ENCODE results near the gene ENTHD1. TPM values are rescaled to one million over a fixed set of nuclear protein-coding genes. Genes with fewer than 3 reads are reported as not detected.
A peak's percentile ranks its signal among the peaks of the same experiment; 100 is the strongest.

ENTHD1 gene
- total RNA-seq, 1 donor from 2014 or later, result not detected

GRCh38 chr22:39833093-39833492, 60.5 kb downstream of the ENTHD1 start:
- Histone ChIP-seq H3K27me3 (ENCODE audit: control insufficient read depth, insufficient read depth, low read length) (peaks cover 5% of the 10 kb centered on the region), H3K4me3 (ENCODE audit: low read depth, low read length) (no peak overlapping the region), H3K36me3 (ENCODE audit: control insufficient read depth, insufficient read depth, low read length) (no peaks in the 10 kb centered on the region)
- FAIRE-seq, result no peak
- no peak for DNase-seq (ENCODE audit: low read depth)
- TF ChIP-seq, protein P1, sequence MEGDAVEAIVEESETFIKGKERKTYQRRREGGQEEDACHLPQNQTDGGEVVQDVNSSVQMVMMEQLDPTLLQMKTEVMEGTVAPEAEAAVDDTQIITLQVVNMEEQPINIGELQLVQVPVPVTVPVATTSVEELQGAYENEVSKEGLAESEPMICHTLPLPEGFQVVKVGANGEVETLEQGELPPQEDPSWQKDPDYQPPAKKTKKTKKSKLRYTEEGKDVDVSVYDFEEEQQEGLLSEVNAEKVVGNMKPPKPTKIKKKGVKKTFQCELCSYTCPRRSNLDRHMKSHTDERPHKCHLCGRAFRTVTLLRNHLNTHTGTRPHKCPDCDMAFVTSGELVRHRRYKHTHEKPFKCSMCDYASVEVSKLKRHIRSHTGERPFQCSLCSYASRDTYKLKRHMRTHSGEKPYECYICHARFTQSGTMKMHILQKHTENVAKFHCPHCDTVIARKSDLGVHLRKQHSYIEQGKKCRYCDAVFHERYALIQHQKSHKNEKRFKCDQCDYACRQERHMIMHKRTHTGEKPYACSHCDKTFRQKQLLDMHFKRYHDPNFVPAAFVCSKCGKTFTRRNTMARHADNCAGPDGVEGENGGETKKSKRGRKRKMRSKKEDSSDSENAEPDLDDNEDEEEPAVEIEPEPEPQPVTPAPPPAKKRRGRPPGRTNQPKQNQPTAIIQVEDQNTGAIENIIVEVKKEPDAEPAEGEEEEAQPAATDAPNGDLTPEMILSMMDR (IDR thresholded peaks at IDR 0.05; ENCODE audit: insufficient read depth, low read length, severe bottlenecking), result no peak

- Histone ChIP-seq H3K27me3 (ENCODE audit: control insufficient read depth, insufficient read depth, low read length) (peaks cover 6% of the 10 kb centered on the region), H3K36me3 (ENCODE audit: control insufficient read depth, insufficient read depth, low read length) (no peaks in the 10 kb centered on the region), H3K4me3 (ENCODE audit: low read depth, low read length) (no peak overlapping the region)
- TF ChIP-seq, protein P1 (IDR thresholded peaks at IDR 0.05; ENCODE audit: insufficient read depth, low read length, severe bottlenecking), result no peak
- FAIRE-seq, result no peak
- no peak for DNase-seq (ENCODE audit: low read depth)
Observed at GRCh38 chr22:39832627-39833074, 60.9 kb downstream of the ENTHD1 start.

GRCh38 chr22:39825661-39826102, 67.9 kb downstream of the ENTHD1 start:
- DNase-seq (ENCODE audit: low read depth) (no peak), FAIRE-seq (no peak)
- H3K4me3 ChIP-seq (ENCODE audit: low read depth, low read length), result no peak overlapping the region
- H3K36me3 ChIP-seq (ENCODE audit: control insufficient read depth, insufficient read depth, low read length), result no peaks in the 10 kb centered on the region
- TF ChIP-seq, protein P1 (IDR thresholded peaks at IDR 0.05; ENCODE audit: insufficient read depth, low read length, severe bottlenecking), result no peak
- peaks cover 2% of the 10 kb centered on the region for H3K27me3 ChIP-seq (ENCODE audit: control insufficient read depth, insufficient read depth, low read length)

GRCh38 chr22:39821008-39821407, 72.6 kb downstream of the ENTHD1 start:
- Histone ChIP-seq H3K4me3 (ENCODE audit: low read depth, low read length) (no peak overlapping the region), H3K36me3 (ENCODE audit: control insufficient read depth, insufficient read depth, low read length) (no peaks in the 10 kb centered on the region), H3K27me3 (ENCODE audit: control insufficient read depth, insufficient read depth, low read length) (no peaks in the 10 kb centered on the region)
- DNase-seq (ENCODE audit: low read depth) (no peak), FAIRE-seq (no peak)
- TF ChIP-seq, protein P1 (IDR thresholded peaks at IDR 0.05; ENCODE audit: insufficient read depth, low read length, severe bottlenecking), result no peak

- Histone ChIP-seq H3K36me3 (ENCODE audit: control insufficient read depth, insufficient read depth, low read length) (no peaks in the 10 kb centered on the region), H3K4me3 (ENCODE audit: low read depth, low read length) (no peak overlapping the region), H3K27me3 (ENCODE audit: control insufficient read depth, insufficient read depth, low read length) (no peaks in the 10 kb centered on the region)
- TF ChIP-seq, protein P1 (IDR thresholded peaks at IDR 0.05; ENCODE audit: insufficient read depth, low read length, severe bottlenecking), result no peak
- FAIRE-seq (no peak), DNase-seq (ENCODE audit: low read depth) (peak; percentile 81)
Observed at GRCh38 chr22:39820256-39820655, 73.3 kb downstream of the ENTHD1 start.

DNA sequence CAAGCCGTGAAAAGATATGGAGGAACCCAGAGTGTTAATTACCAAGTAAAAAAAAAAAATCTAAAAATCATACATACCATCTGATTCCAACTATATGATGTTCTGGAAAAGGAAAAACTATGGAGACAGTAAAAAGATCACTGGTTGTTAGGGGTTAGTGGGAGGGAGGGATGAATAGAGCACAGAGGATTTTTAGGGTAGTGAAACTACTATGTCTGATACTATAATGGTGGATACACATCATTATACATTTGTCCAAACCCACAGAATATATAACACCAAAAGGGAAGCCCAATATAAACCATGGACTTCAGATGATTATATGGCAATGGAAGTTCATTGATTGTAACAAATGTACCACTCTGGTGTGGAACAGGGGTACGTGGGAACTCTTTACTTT, 74.1 kb downstream of the ENTHD1 start:
- no peaks in the 10 kb centered on the region for H3K36me3 ChIP-seq (ENCODE audit: control insufficient read depth, insufficient read depth, low read length)
- DNase-seq (ENCODE audit: low read depth) (no peak), FAIRE-seq (no peak)
- H3K27me3 ChIP-seq (ENCODE audit: control insufficient read depth, insufficient read depth, low read length), result no peaks in the 10 kb centered on the region
- TF ChIP-seq, protein P1 (IDR thresholded peaks at IDR 0.05; ENCODE audit: insufficient read depth, low read length, severe bottlenecking), result no peak
- no peak overlapping the region for H3K4me3 ChIP-seq (ENCODE audit: low read depth, low read length)
